D341Med (cell line): Measurements from ENCODE around the gene OPN1MW.
"Not testable (repeated sequence)": the region's sequence is repeated elsewhere in the genome, so short reads cannot be mapped to it uniquely, and the experiment has no call there.

ENCODE experiments used
- DNase-seq: peaks from one replicate; pipeline ENCODE4 v3.0.0; 2012; ENCODE audit warnings: low spot score

Gene OPN1MW

DNA sequence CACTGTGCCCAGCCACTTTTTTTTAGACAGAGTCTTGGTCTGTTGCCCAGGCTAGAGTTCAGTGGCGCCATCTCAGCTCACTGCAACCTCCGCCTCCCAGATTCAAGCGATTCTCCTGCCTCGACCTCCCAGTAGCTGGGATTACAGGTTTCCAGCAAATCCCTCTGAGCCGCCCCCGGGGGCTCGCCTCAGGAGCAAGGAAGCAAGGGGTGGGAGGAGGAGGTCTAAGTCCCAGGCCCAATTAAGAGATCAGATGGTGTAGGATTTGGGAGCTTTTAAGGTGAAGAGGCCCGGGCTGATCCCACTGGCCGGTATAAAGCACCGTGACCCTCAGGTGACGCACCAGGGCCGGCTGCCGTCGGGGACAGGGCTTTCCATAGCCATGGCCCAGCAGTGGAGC is at the start of gene OPN1MW:
OPN1MW (plus strand) TSS at position 301 of the 400 bp plus-strand sequence; CDS start at position 383, 82 bp downstream.
- not testable (repeated sequence) for DNase-seq

DNA sequence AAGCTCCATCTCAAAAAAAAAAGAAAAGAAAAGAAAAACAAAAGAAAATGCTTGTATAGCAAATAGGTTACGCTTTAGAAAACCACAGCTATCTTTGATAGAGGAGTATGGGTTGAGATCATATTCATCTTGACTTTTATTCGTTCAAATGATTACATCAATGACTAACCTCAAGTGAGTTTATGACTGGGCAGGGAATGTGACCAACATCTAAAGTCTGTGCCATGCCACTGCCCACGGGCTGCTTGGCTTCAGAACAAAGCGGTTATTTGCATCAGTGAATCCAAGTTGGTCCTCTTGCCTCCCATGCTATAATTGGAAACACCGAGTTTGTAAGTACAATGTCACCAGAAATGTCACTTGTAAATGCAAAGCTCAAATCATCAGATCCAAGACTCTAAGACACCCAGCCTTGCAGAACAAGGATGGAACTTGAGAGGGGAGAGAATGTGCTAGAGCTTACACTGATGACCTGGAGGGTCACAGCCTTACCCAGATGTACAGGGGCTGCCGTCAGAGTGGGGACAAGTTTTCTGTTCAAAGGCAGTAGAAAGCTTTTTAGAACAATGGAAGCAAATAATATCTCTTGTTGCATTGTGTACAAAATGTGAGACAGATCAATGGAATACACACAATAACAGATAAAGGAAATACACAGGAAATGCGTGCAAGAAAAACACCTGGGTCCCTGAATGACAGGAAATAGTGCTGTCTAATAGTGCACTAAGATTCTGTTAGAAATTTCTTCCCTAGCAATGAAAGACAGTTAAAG is 46.8 kb upstream of the OPN1MW start:
- no peak for DNase-seq

DNA sequence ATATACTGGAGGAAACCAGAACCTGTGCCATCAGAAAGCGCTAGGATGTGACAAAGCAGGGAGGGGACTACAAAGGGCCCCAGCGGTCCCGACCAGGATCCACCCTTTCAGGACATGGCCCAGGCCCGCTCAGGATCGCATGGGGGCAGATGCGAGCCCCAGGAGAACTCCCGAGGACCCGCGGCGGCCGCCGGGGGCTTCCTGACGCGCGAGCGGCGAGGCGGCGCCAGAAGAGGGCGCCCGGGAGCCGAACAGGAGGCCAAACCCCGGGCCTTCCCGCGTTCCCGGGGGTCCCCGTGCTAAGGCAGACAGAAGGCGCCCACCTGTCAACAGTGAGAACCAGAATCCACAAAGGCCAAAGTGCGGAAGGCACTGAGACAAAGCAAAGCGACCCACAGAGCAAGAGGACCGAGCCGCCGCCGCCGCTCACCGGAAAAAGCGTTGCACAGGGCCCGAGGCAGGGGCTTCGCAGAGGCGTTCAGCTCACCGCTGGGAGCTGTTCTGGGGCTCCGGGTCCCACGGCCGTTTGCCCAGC is 45.7 kb upstream of the OPN1MW start:
- peak; percentile 90 for DNase-seq

DNA sequence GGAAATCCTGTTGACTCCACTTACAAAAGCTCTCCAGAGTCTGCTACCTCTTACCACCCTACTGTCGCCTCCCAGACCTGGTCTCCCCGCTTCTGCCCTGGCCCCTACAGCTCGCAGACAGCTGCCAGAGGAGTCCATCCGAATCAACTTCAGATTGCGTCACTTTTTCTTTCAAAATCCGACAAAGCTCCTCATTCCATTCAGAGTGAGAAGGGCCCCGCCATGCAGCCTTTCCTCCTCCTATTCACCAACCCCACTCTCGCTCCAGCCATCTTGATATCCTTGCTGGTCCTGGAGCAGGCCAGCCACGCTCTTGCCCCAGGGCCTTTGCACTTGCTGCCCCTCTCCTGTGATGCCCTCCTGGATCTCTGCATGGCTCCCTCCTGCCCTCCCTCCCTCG is 43.5 kb upstream of the OPN1MW start:
- no peak for DNase-seq

DNA sequence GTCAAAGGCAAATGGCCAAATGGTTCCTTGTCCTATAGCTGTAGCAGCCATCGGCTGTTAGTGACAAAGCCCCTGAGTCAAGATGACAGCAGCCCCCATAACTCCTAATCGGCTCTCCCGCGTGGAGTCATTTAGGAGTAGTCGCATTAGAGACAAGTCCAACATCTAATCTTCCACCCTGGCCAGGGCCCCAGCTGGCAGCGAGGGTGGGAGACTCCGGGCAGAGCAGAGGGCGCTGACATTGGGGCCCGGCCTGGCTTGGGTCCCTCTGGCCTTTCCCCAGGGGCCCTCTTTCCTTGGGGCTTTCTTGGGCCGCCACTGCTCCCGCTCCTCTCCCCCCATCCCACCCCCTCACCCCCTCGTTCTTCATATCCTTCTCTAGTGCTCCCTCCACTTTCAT is 42.2 kb upstream of the OPN1MW start:
- no peak for DNase-seq

DNA sequence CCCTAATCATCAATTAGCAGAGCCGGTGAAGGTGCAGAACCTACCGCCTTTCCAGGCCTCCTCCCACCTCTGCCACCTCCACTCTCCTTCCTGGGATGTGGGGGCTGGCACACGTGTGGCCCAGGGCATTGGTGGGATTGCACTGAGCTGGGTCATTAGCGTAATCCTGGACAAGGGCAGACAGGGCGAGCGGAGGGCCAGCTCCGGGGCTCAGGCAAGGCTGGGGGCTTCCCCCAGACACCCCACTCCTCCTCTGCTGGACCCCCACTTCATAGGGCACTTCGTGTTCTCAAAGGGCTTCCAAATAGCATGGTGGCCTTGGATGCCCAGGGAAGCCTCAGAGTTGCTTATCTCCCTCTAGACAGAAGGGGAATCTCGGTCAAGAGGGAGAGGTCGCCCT is 41.7 kb upstream of the OPN1MW start:
- DNase-seq, result no peak

DNA sequence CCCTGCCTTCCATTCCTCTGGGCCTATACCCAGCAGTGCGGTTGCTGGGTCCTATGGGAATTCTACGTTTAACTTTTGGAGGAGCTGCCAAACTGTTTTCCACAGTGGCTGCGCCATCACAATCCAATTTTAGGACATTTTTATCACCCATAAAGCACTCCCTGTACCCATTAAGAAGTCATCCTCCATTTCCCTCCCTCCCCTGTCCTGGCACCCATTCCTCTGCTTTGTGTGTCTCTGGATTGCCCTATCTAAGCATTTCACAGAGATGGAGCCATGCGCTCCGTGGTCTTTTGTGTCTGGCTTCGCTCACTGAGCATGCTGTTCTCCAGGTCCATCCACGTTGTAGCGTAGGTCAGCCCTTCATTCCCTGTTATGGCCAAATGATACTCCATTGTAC is 40.0 kb upstream of the OPN1MW start:
- DNase-seq, result no peak

DNA sequence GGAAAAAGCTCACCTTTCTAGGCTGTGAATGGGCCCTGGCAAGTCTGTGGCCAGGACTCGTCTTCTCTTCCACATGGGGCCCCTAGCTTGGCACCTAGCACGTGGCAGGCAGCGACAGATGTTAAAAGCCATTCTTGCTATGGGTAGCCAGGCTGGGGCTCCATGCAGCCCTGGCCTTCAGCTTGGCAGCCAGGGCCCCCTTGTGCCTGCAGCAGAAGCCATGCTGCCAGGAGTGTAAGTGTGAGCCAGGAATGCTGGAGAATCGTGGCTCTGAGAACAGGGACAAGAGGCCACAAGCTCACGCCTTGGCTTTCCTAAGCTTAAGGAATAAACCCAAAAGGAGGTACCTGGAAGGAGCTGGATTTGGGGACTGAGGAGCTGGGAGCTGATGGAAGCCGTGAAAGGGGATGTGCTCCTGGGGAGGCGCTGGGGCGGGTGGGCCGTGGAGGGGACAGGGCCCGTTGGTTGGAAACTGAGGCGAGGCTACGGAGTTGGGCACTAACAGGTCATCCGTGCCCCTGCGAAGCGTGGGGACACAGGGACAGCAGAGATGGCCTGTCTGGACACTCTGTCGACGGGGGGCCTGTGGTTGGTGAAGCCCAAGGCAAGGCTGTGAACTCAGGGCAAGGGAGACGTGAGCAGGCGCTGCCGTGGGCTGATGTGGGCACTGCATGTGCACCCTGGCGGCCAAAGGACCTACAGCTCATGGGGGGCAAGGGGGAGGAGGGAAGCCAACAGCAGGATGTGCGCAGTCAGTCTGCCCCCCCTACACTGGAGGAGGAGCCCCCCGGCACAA is 39.2 kb upstream of the OPN1MW start:
- no peak for DNase-seq

DNA sequence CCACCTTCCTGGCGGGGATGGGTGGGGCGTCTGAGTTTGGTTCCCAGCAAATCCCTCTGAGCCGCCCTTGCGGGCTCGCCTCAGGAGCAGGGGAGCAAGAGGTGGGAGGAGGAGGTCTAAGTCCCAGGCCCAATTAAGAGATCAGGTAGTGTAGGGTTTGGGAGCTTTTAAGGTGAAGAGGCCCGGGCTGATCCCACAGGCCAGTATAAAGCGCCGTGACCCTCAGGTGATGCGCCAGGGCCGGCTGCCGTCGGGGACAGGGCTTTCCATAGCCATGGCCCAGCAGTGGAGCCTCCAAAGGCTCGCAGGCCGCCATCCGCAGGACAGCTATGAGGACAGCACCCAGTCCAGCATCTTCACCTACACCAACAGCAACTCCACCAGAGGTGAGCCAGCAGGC is 38.4 kb upstream of the OPN1MW start, which contains the start of gene OPN1LW:
OPN1LW (plus strand) TSS at position 234 of the 400 bp plus-strand sequence; CDS start at position 275, 41 bp downstream.
- DNase-seq, result not testable (repeated sequence)

DNA sequence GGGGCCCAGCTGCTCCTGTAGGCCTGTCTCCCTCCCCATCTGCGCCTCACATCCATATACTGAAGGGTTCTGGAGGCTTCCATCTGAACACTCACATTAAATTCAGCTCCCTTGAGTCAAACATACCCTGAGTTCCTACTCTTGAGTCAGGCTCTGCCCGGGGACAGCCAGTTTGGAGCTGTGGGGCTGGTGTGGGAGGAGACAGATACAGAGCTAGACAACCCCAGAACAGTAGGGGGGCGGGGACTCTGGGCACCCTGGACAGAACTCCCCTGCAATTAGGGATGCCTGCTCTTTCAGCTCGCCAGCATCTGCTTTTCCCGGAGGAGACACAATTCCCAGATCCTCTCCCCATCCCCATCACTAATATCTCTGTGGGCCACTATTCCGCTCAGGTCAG is 31.4 kb upstream of the OPN1MW start:
- not testable (repeated sequence) for DNase-seq

DNA sequence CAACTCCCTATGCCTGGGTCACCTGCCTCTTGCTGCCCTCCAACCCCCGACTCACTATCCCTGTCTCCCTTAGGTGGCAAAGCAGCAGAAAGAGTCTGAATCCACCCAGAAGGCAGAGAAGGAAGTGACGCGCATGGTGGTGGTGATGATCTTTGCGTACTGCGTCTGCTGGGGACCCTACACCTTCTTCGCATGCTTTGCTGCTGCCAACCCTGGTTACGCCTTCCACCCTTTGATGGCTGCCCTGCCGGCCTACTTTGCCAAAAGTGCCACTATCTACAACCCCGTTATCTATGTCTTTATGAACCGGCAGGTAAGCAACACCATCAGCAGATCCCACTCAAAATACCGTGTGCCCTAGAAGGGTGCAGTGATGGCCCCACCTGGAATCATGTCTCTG is 26.2 kb upstream of the OPN1MW start:
- DNase-seq, result not testable (repeated sequence)

DNA sequence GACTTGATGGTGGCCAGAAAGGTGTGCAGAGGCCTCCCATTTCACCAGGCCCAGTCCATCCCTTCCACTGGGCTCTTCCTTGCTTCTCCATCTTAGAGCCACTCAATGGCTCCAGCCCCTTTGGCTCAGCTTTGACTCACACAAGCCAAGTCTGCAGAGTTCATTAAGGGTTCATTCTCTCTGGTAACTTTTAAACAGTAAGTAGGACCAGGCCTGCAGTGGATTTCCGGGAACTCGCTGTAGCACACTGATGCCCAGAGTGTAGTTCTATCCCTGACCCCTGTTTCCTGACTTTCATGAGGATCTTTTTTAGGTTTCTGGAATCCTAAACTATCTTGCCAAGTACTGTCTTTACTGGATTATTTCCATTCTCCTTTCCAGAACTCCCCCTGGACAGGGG is 25.2 kb upstream of the OPN1MW start:
- not testable (repeated sequence) for DNase-seq

DNA sequence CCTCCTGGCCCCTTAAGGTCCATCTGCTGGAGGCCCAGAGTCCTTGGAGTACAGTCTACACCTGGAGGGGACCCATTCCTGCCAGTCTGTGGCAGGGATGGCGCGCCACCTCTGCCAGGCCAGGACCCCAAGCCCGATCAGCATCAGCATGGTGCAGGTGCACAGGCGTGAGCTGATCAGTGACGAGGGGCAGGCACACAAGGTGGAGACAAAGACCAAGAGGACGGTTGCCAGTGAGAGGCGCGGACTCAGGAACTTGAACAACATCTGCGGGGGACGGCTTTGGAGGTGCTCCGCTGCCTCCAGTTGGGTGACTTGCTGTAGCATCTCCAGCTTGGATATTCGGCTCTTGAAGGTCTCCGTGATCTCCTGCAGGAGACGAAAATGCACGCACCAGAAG is 23.1 kb upstream of the OPN1MW start:
- not testable (repeated sequence) for DNase-seq

DNA sequence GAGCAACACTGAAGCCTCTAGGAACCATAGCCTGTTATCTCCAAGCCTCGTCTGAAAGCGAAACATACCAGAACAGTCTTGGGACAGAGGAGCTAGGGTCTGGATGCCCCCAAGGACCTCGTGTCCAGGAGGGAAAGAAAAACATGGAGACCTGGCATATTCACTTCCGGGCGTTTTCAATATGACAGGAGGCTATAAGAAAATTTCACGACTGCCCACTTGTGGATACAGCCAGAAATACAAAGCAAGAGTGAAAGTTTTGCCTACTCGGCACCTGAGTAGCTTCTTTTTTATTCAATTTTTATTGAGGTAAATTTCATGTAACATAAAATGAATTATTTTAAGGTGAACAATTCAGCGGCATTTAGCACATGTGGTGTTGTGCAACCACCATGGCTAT is 17.5 kb upstream of the OPN1MW start:
- not testable (repeated sequence) for DNase-seq

DNA sequence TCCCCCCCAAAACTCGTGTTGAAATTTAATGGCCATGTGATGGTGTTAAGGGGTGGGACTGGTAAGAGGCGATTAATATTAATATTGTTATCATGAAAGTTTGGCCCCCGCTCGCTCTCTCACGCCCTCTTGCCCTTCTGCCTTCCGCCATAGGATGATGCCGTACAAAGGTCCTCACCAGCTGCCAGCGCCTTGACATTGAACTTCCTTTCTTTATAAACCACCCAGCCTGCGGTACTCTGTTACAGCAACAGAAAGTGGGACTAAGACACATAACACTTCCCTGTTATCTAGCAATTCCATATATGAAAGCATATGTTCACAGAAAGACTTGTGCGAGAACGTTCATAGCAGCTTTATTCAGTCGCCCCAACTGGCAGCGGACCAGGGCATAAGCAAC is 14.0 kb upstream of the OPN1MW start:
- not testable (repeated sequence) for DNase-seq

DNA sequence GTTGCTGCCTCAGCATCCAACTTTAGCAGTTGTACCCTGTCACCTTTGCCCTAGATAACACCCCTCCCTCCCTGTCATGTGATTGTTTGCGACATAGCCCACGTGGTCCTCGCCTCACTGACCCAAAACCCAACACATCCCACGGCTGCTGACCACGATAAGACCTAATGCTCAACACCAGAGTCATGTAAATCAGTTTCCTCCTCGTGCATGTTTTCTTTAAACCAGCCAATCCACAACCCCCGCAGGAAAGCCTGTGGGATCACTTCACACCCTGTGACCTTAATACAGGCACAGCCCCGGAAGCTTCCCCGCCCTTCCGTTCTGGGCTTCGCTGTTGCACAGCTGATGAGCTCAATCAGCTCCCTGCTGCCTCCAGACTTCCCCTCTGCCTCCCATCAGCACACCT is 9.9 kb upstream of the OPN1MW start:
- not testable (repeated sequence) for DNase-seq

DNA sequence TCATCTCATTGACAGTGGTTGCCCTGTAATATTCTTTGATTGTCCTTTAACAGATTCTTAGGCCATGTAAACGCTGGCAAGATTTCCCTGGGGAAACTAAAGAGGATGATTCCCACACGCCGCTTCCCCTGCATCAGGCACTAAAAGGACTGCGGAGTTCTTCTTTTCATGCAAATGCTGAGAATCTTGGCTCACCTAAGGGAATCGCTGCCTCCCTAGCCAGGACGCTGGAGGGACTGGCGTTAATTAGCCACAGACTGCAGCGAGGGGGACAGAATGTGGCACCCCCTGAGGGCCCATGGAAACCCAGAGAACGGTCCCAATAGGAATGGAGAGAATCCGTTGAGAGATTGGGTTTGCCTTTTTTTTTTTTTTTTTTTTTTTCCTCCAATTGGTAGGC is 8.0 kb upstream of the OPN1MW start:
- DNase-seq, result not testable (repeated sequence)

DNA sequence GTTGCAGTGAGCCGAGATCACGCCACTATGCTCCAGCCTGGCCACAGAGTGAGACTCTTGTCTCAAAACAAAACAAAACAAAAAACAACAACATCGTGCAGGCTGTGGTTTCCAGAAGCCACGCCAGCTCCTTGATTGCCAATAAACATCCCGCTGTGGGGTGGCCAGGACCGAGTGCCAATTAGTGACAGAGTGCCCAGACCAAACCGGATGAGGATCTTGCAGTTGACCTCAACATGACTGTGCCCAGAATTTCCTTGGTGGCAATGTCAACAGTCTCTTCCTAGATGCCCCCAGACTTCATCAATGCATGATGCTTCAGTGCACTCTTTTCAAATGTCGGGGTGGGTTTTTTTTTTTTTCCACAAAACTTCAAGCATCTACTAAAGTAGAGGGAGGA is 1.4 kb downstream of the OPN1MW start:
- not testable (repeated sequence) for DNase-seq

DNA sequence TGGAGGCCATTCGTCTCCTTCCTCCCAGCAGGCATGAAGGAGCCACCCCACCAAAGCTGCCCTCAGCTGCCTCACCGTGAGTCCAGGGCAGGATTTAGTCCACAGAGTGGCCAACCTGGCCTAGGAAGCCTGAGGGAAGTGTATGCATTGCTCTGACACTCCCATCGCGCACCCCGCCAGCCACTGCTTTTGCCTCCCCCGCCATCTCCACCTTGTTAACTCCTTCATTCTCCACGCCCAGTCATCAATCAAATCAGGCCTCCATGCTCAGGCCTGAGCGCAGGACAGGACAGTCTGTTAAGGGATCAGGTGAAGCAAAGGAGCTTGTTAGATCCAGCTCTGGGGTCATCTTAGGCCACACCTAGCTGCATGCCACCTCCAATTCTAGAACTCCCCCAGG is 10.4 kb downstream of the OPN1MW start:
- DNase-seq, result not testable (repeated sequence)

DNA sequence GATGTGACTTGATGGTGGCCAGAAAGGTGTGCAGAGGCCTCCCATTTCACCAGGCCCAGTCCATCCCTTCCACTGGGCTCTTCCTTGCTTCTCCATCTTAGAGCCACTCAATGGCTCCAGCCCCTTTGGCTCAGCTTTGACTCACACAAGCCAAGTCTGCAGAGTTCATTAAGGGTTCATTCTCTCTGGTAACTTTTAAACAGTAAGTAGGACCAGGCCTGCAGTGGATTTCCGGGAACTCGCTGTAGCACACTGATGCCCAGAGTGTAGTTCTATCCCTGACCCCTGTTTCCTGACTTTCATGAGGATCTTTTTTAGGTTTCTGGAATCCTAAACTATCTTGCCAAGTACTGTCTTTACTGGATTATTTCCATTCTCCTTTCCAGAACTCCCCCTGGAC is 11.9 kb downstream of the OPN1MW start:
- DNase-seq, result not testable (repeated sequence)

DNA sequence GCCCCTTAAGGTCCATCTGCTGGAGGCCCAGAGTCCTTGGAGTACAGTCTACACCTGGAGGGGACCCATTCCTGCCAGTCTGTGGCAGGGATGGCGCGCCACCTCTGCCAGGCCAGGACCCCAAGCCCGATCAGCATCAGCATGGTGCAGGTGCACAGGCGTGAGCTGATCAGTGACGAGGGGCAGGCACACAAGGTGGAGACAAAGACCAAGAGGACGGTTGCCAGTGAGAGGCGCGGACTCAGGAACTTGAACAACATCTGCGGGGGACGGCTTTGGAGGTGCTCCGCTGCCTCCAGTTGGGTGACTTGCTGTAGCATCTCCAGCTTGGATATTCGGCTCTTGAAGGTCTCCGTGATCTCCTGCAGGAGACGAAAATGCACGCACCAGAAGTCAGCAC is 14.1 kb downstream of the OPN1MW start:
- DNase-seq, result not testable (repeated sequence)

DNA sequence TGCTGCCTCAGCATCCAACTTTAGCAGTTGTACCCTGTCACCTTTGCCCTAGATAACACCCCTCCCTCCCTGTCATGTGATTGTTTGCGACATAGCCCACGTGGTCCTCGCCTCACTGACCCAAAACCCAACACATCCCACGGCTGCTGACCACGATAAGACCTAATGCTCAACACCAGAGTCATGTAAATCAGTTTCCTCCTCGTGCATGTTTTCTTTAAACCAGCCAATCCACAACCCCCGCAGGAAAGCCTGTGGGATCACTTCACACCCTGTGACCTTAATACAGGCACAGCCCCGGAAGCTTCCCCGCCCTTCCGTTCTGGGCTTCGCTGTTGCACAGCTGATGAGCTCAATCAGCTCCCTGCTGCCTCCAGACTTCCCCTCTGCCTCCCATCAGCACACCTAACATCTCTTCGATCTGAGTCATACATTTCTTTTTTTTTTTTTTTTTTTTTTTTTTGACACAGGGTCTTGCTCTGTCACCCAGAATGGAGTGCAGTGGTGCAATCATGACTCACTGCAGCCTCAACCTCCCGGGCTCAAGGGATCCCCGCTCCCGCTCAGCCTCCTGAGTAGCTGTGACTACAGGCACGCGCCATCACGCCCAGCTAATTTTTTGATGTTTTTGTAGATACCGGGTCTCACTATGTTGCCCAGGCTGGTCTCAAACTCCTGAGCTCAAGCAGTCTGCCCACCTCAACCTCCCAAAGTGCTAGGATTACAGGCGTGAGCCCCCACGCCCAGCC is 27.4 kb downstream of the OPN1MW start:
- DNase-seq, result not testable (repeated sequence)
